DMS 273 (cell line): ENCODE results near the gene ISLR2.
"Not testable (repeated sequence)": the region's sequence is repeated elsewhere in the genome, so short reads cannot be mapped to it uniquely, and the experiment has no call there.

Experiments used
- DNase-seq: peaks from one replicate; lab custom pipeline; 2025; ENCODE audit not compliant: unreplicated experiment; lab: John Stamatoyannopoulos, UW

ISLR2 gene

GRCh38 chr15:74130155-74130848 lies at the start of gene ISLR2:
Gene ISLR2 (plus strand): TSS chr15:74130586. CDS start chr15:74132755, 2,169 bp downstream.
- peak; percentile 37 for DNase-seq

- DNase-seq, result not testable (repeated sequence)
Measured at GRCh38 chr15:74082450-74082849, 47.9 kb upstream of the ISLR2 start, which contains the start of gene GOLGA6A. Gene GOLGA6A (minus strand): TSS chr15:74082550. CDS start chr15:74082509, 41 bp downstream.

- not testable (repeated sequence) for DNase-seq
Measured at GRCh38 chr15:74094567-74094966, 35.8 kb upstream of the ISLR2 start.

GRCh38 chr15:74095610-74096009 lies 34.8 kb upstream of the ISLR2 start:
- DNase-seq, result not testable (repeated sequence)

- not testable (repeated sequence) for DNase-seq
Measured at GRCh38 chr15:74096753-74097474, 33.5 kb upstream of the ISLR2 start.

GRCh38 chr15:74099963-74100733 lies 30.2 kb upstream of the ISLR2 start:
- DNase-seq, result not testable (repeated sequence)

- no peak for DNase-seq
Measured at GRCh38 chr15:74108111-74108510, 22.3 kb upstream of the ISLR2 start.

- DNase-seq, result not testable (repeated sequence)
Measured at GRCh38 chr15:74108611-74109010, 21.8 kb upstream of the ISLR2 start.

- no peak for DNase-seq
Measured at GRCh38 chr15:74109713-74110112, 20.7 kb upstream of the ISLR2 start.

- DNase-seq, result no peak
Measured at GRCh38 chr15:74120426-74120825, 10.0 kb upstream of the ISLR2 start.

- DNase-seq, result no peak
Measured at GRCh38 chr15:74121039-74121438, 9.3 kb upstream of the ISLR2 start.

GRCh38 chr15:74121858-74122257 lies 8.5 kb upstream of the ISLR2 start:
- no peak for DNase-seq

- no peak for DNase-seq
Measured at GRCh38 chr15:74122403-74123130, 7.8 kb upstream of the ISLR2 start.

- peak; percentile 30 for DNase-seq
Measured at GRCh38 chr15:74123131-74123429, 7.3 kb upstream of the ISLR2 start.

GRCh38 chr15:74123658-74124057 lies 6.7 kb upstream of the ISLR2 start:
- DNase-seq, result no peak

GRCh38 chr15:74124196-74124595 lies 6.2 kb upstream of the ISLR2 start:
- DNase-seq, result no peak

GRCh38 chr15:74124759-74125158 lies 5.6 kb upstream of the ISLR2 start:
- DNase-seq, result no peak

- peak; percentile 92 for DNase-seq
Measured at GRCh38 chr15:74127255-74127953, 3.0 kb upstream of the ISLR2 start.

GRCh38 chr15:74127954-74128784 lies 2.2 kb upstream of the ISLR2 start:
- no peak for DNase-seq
